ENCODE data around the gene KLK2.

KLK2 gene

DNA sequence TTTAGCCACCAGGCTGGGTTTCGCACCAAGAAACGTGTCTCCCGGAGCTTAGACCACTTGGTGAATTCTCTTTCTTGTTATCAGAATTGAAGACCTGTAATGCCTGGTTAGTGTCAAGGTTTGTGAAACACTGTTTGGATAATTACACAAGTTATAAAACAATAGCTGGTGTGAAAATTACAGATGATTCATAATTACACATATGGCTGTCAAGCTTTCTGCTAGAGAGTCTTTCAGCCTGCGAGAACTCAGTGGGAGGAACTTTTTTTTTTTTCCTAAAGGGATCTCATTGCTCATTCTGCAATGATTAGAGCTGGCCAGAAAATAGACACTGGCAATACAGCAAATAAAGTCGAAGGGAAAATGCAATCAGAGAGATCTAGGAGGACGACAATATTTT lies 51.3 kb downstream of the KLK2 start:
- FAIRE-seq (no peak), DNase-seq (ENCODE audit: insufficient read length, low spot score) (no peak)
- TF ChIP-seq, protein P1, sequence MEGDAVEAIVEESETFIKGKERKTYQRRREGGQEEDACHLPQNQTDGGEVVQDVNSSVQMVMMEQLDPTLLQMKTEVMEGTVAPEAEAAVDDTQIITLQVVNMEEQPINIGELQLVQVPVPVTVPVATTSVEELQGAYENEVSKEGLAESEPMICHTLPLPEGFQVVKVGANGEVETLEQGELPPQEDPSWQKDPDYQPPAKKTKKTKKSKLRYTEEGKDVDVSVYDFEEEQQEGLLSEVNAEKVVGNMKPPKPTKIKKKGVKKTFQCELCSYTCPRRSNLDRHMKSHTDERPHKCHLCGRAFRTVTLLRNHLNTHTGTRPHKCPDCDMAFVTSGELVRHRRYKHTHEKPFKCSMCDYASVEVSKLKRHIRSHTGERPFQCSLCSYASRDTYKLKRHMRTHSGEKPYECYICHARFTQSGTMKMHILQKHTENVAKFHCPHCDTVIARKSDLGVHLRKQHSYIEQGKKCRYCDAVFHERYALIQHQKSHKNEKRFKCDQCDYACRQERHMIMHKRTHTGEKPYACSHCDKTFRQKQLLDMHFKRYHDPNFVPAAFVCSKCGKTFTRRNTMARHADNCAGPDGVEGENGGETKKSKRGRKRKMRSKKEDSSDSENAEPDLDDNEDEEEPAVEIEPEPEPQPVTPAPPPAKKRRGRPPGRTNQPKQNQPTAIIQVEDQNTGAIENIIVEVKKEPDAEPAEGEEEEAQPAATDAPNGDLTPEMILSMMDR (IDR thresholded peaks at IDR 0.05; ENCODE audit: insufficient read depth, missing control alignments): no peak

DNA sequence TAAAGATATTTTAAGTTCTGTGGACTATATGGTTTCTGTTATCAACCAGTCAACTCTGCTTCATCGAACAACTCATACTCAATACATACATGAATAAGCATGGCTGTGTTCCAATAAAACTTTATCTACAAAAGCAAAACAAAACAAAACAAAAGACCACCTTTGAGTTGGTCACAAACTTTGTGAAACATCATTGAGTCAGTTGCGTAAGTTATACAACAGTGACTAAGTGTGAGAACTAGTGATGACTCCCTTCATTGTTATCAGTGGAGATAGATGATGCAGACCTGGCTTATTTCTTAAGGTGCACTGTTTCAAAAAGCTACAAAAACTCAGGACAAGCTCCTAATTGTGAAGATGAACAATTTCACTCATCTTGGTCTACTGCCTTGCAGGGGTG lies 52.5 kb downstream of the KLK2 start:
- FAIRE-seq (no peak), DNase-seq (ENCODE audit: insufficient read length, low spot score) (no peak)
- TF ChIP-seq, protein P1 (IDR thresholded peaks at IDR 0.05; ENCODE audit: insufficient read depth, missing control alignments): no peak

DNA sequence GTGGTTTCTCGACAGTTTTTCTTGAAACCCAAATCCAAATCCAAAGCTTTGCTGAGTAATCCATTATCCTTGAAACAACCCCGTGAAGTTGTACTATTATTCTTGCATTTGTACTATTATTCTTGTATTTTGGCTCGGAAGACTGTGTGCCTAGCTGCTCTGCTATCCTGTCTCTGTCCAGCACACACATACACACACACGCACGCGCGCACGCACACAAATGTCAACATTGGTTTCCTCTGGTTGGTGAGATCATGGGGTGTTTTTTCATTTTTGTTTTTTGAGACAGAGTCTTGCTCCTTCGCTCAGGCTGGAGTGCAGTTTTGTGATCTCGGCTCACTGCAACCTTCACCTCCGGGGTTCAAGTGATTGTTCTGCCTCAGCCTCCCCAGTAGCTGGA lies 52.9 kb downstream of the KLK2 start:
- TF ChIP-seq, protein P1 (IDR thresholded peaks at IDR 0.05; ENCODE audit: insufficient read depth, missing control alignments): no peak
- FAIRE-seq (no peak), DNase-seq (ENCODE audit: insufficient read length, low spot score) (no peak)

DNA sequence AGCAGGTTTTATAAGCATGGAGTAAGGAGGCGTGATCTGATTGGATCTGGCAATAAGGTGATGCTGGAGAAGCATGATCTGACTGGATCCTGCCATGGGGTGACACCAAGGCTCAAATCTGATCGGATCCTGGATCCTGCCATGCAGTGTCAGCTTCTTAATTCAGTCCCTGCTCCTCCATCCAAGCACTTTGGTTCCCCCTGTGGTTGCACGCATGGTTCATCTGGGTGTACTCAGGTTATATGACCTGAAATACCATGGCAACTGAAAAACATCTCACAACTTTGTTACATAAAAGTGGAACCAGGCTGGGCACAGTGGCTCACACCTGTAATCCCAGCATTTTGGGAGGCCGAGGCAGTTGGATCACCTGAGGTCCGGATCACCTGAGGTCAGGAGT lies 55.6 kb downstream of the KLK2 start:
- FAIRE-seq: no peak
- TF ChIP-seq, protein P1 (IDR thresholded peaks at IDR 0.05; ENCODE audit: insufficient read depth, missing control alignments): no peak
- DNase-seq (ENCODE audit: insufficient read length, low spot score): no peak

Measured in D721Med (cell line).